Heart left ventricle (tissue), 13 donors: Measurements from ENCODE around the gene HEPACAM.

Experiments
- POLR2A ChIP-seq, 2 donors: fragments of 450-650 bp; IDR thresholded peaks; one replicate each; pipeline ENCODE4 v1.6.1; 2017; ENCODE audit warnings: antibody characterized with exemption in 2 of 2, mild to moderate bottlenecking in 2 of 2, moderate library complexity in 2 of 2
- TF ChIP-seq, protein P1 (sequence below), 12 donors: fragments of 200-600 bp; sonication (generic) in 4 of 12; IDR thresholded peaks; one replicate each; pipeline versions ENCODE4 v1.5.0 to v1.8.0; 2018 to 2022; ENCODE audit warnings: antibody characterized with exemption in 12 of 12, mild to moderate bottlenecking in 5 of 12
- donor health status: ischemic (EF 13 %, LVEDD 7.1; RV severe dilation, severe dysfunction).
- donor health status: DM: no; HTN: yes; CAD: no.
- donor health status: DM: no; HTN: no; CAD: no.
- donor health status: ischemic (EF 25% LVEDD 6.9; RV normal size, moderate dysfunction).
- donor health status: ischemic (EF 25% LVEDD 5.7; RV mildly dilated, moderate dysfunction).
- donor health status: ischemic (EF 35%, LVEDD 5.7; RV mildly dilated, moderate dysfunction).
- donor health status: nonischemic (EF 11% LVEDD 7.7; RV severe dilation, severe dysfunction).
- donor health status: DM: yes; HTN: yes; CAD: no.
- donor health status: PGD.
- donor health status: ischemic (EF 29% LVEDD 5.4; RV normal size, mild dysfunction).
- donor health status: nonischemic (EF 23%, LVEDD 6.1; RV moderate dilation, normal function).

DNA sequence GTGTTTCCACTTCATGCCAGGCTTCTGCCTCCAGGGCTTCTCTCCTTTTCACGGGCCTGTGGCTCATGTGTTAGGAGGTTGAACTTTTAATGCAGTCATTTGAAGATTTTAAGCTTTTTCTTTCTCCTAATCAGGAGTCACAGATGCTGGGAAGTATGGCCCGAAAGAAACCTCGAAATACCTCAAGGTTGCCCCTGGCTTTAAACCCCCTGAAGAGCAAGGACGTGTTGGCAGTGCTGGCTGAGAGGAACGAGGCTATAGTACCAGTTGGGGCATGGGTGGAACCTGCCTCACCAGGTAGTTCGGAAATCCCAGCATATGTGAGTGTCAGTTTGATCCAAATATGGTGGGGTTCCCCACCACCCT, 18.7 kb upstream of the HEPACAM start:
- TF ChIP-seq, protein P1, sequence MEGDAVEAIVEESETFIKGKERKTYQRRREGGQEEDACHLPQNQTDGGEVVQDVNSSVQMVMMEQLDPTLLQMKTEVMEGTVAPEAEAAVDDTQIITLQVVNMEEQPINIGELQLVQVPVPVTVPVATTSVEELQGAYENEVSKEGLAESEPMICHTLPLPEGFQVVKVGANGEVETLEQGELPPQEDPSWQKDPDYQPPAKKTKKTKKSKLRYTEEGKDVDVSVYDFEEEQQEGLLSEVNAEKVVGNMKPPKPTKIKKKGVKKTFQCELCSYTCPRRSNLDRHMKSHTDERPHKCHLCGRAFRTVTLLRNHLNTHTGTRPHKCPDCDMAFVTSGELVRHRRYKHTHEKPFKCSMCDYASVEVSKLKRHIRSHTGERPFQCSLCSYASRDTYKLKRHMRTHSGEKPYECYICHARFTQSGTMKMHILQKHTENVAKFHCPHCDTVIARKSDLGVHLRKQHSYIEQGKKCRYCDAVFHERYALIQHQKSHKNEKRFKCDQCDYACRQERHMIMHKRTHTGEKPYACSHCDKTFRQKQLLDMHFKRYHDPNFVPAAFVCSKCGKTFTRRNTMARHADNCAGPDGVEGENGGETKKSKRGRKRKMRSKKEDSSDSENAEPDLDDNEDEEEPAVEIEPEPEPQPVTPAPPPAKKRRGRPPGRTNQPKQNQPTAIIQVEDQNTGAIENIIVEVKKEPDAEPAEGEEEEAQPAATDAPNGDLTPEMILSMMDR (IDR thresholded peaks at IDR 0.05): no peak
- no peak for TF ChIP-seq POLR2A (IDR thresholded peaks at IDR 0.05)
